A549 (cell line): ENCODE data around the gene ENGASE. TPM values are rescaled to one million over a fixed set of nuclear protein-coding genes. Genes with fewer than 3 reads are reported as not detected.

Experiments
- ATAC-seq, 2 experiments: fragments of 200-7000 bp in 1 of 2; fragments of >200 bp in 1 of 2; cut with Nextera tagmentation in 1 of 2; cut with Tn5 transposase in 1 of 2; 3 replicates each; pipeline versions ENCODE4 v1.8.0 to v1.9.1; 2018 to 2020; ENCODE audit warnings: mild to moderate bottlenecking in 1 of 2, moderate library complexity in 1 of 2
- CTCF ChIA-PET: fragments of 300-600 bp; sonication (Branson Sonifier 250); formaldehyde crosslinking; extraction: SDS; loops from one replicate; lab custom pipeline; 2021; ENCODE audit warnings: antibody characterized with exemption, inconsistent platforms; lab: Yijun Ruan, JAX
- POLR2A ChIA-PET: fragments of 350-600 bp; formaldehyde crosslinking; extraction: SDS; loops from one replicate; lab custom pipeline; 2021; ENCODE audit warnings: antibody characterized with exemption, inconsistent platforms; lab: Yijun Ruan, JAX
- DNase-seq, 2 experiments: peaks; one replicate each; pipeline versions ENCODE4 v3.0.0 to v3.0.0-alpha.2; 2011 to 2016; ENCODE audit warnings: low read depth in 1 of 2, low spot score in 1 of 2
- FAIRE-seq: peaks from 2 replicates; lab custom pipeline; 2011; peaks lifted over from hg19 to GRCh38; lab: Jason Lieb, UNC
- H3K27ac ChIP-seq, 2 experiments: fragments of >200 bp; sonication (Bioruptor Twin); formaldehyde crosslinking; 3 replicates each; pipeline ENCODE4 v1.5.1; 2016 to 2017
- H3K4me1 ChIP-seq: fragments of >200 bp; sonication (Bioruptor Twin); formaldehyde crosslinking; 3 replicates; pipeline ENCODE4 v1.6.1; 2016
- H3K4me2 ChIP-seq: fragments of >200 bp; sonication (Bioruptor Twin); formaldehyde crosslinking; 3 replicates; pipeline ENCODE4 v1.6.1; 2016
- H3K4me3 ChIP-seq: fragments of >200 bp; sonication (Bioruptor Twin); formaldehyde crosslinking; 3 replicates; pipeline ENCODE4 v1.5.1; 2016
- H3K9me3 ChIP-seq: fragments of >200 bp; sonication (Bioruptor Twin); formaldehyde crosslinking; 3 replicates; pipeline ENCODE4 v1.6.1; 2016
- BCL3 ChIP-seq: fragments of >200 bp; sonication (Bioruptor Twin); formaldehyde crosslinking; IDR thresholded peaks from 3 replicates; pipeline ENCODE4 v1.6.1; 2016
- CHD2 ChIP-seq: fragments of 150-350 bp; IDR thresholded peaks from 2 replicates; pipeline ENCODE4 v1.6.1; 2014; ENCODE audit warnings: low read length; ENCODE audit not compliant: partially characterized antibody
- CTCF ChIP-seq: fragments of >200 bp; sonication (Bioruptor Twin); formaldehyde crosslinking; IDR thresholded peaks from 3 replicates; pipeline ENCODE4 v1.5.1; 2016
- ELK1 ChIP-seq: fragments of 150-350 bp; IDR thresholded peaks from 2 replicates; pipeline ENCODE4 v1.6.1; 2014; ENCODE audit warnings: low read depth, mild to moderate bottlenecking, low read length
- ESRRA ChIP-seq: fragments of 150-350 bp; IDR thresholded peaks from 2 replicates; pipeline ENCODE4 v1.6.1; 2014; ENCODE audit warnings: mild to moderate bottlenecking, low read length, borderline replicate concordance
- FOSB ChIP-seq: fragments of 250-450 bp; sonication (Bioruptor Pico); IDR thresholded peaks from 2 replicates; pipeline ENCODE4 v1.5.0; 2020; ENCODE audit warnings: mild to moderate bottlenecking, moderate library complexity
- FOSL2 ChIP-seq, 2 experiments: fragments of 450-650 bp in 1 of 2; fragments of >200 bp in 1 of 2; sonication (Bioruptor Twin) in 1 of 2; formaldehyde crosslinking; IDR thresholded peaks; 2 replicates each; pipeline versions ENCODE4 v1.5.0 to v1.6.1; 2016 to 2020; ENCODE audit warnings: mild to moderate bottlenecking in 1 of 2, moderate library complexity in 1 of 2
- FOXS1 ChIP-seq: fragments of 250-450 bp; sonication (Bioruptor Pico); IDR thresholded peaks from 2 replicates; pipeline ENCODE4 v1.5.0; 2020; ENCODE audit warnings: mild to moderate bottlenecking, moderate library complexity
- GATA3 ChIP-seq: IDR thresholded peaks from 2 replicates; pipeline ENCODE4 v1.6.1; 2012; ENCODE audit warnings: borderline replicate concordance
- HDAC2 ChIP-seq: fragments of 200-600 bp; sonication (generic); IDR thresholded peaks from 2 replicates; pipeline ENCODE4 v1.6.1; 2016
- HOXB13 ChIP-seq: fragments of 250-450 bp; sonication (Bioruptor Pico); IDR thresholded peaks from 2 replicates; pipeline ENCODE4 v1.5.0; 2020; ENCODE audit warnings: low read depth, mild to moderate bottlenecking, moderate library complexity
- JUN ChIP-seq, 2 experiments: fragments of >200 bp; sonication (Bioruptor Twin); formaldehyde crosslinking; IDR thresholded peaks; 2 replicates in 1 of 2; 3 replicates in 1 of 2; pipeline ENCODE4 v1.6.1; 2016 to 2017
- KDM5A ChIP-seq: fragments of 200-600 bp; sonication (generic); IDR thresholded peaks from 2 replicates; pipeline ENCODE4 v1.6.1; 2016; ENCODE audit warnings: antibody characterized with exemption, mild to moderate bottlenecking
- MAZ ChIP-seq: fragments of 150-350 bp; IDR thresholded peaks from 2 replicates; pipeline ENCODE4 v1.6.1; 2014; ENCODE audit warnings: antibody characterized with exemption, low read depth, low read length, borderline replicate concordance
- MYC ChIP-seq: IDR thresholded peaks from 2 replicates; pipeline ENCODE4 v1.6.1; 2012; ENCODE audit warnings: mild to moderate bottlenecking, inconsistent platforms, low read length, improper control_type of control experiment, borderline replicate concordance
- NPAS2 ChIP-seq: fragments of 250-450 bp; sonication (Bioruptor Pico); IDR thresholded peaks from 2 replicates; pipeline ENCODE4 v1.8.0; 2022; ENCODE audit warnings: mild to moderate bottlenecking, moderate library complexity, borderline replicate concordance
- RAD21 ChIP-seq, 2 experiments: fragments of >200 bp in 1 of 2; sonication (Bioruptor Twin) in 1 of 2; formaldehyde crosslinking in 1 of 2; IDR thresholded peaks in 1 of 2; conservative IDR thresholded peaks in 1 of 2; 2 replicates in 1 of 2; 3 replicates in 1 of 2; pipeline ENCODE4 v1.6.1; 2012 to 2018; ENCODE audit warnings: inconsistent platforms in 1 of 2
- RARB ChIP-seq: fragments of 250-450 bp; sonication (Bioruptor Pico); IDR thresholded peaks from 2 replicates; pipeline ENCODE4 v1.8.0; 2021; ENCODE audit warnings: mild to moderate bottlenecking, moderate library complexity
- REST ChIP-seq: fragments of 200-600 bp; sonication (generic); IDR thresholded peaks from 2 replicates; pipeline ENCODE4 v1.6.1; 2016; ENCODE audit warnings: antibody characterized with exemption, mild to moderate bottlenecking, moderate library complexity
- SMC3 ChIP-seq: fragments of >200 bp; sonication (Bioruptor Twin); formaldehyde crosslinking; IDR thresholded peaks from 3 replicates; pipeline ENCODE4 v1.6.1; 2018; ENCODE audit warnings: inconsistent platforms
- SREBF2 ChIP-seq: fragments of 450-650 bp; IDR thresholded peaks from 2 replicates; pipeline ENCODE4 v1.6.1; 2014; ENCODE audit warnings: mild to moderate bottlenecking, moderate library complexity
- ZC3H11A ChIP-seq: fragments of 450-650 bp; IDR thresholded peaks from 2 replicates; pipeline ENCODE4 v1.6.1; 2014; ENCODE audit warnings: antibody characterized with exemption, mild to moderate bottlenecking
- WGBS: methylation state at CpG from one replicate; pipeline ENCODE4 v1.1.6; 2017; ENCODE audit errors: missing lambda C conversion rate; 5-methylcytosine and 5-hydroxymethylcytosine counted together
- polyA plus RNA-seq, 4 experiments: library from polyadenylated mRNA; depleted of rRNA in 3 of 4; stranded (reverse); fragments of >200 nt; fragmentation: RNase III in 1 of 4; extraction: RNeasy Plus Mini Kit Qiagen cat#74134 plus additional on column Dnase treatment in 1 of 4; gene quantifications; 2 replicates in 3 of 4; 3 replicates in 1 of 4; pipeline ENCODE4 v1.2.3, GENCODE V29; 2011 to 2017

ENGASE gene
- polyA plus RNA-seq, 2 of the 4 experiments (the other 2 are of a cell fraction) = 13.4 to 41.7 TPM

GRCh38 chr17:79125503-79125902, 50.9 kb downstream of the ENGASE start:
- Histone ChIP-seq H3K4me3 (no peak overlapping the region), H3K4me2 (no peak overlapping the region), H3K4me1 (no peaks in the 10 kb centered on the region), H3K9me3 (no peaks in the 10 kb centered on the region), H3K27ac (no peak overlapping the region)
- ChIA-PET POLR2A (no interaction called here), CTCF (interaction anchor here (0.6 to 1.6 kb wide), 12 partner anchors 9 to 1494 kb away, joined by 3 to 5 read pairs (median 3); no protein-coding TSS in a partner anchor)
- FAIRE-seq (no peak), ATAC-seq (no peak; a peak in 1 of 6 replicates), DNase-seq (no peak)
- TF ChIP-seq MYC = no peak
- no peak for TF ChIP-seq HDAC2
- no peak for TF ChIP-seq REST
- TF ChIP-seq KDM5A = no peak
- TF ChIP-seq CTCF = no peak
- no peak for TF ChIP-seq FOXS1
- no peak for TF ChIP-seq SREBF2
- no peak for TF ChIP-seq JUN (IDR thresholded peaks at IDR 0.05)
- TF ChIP-seq RARB (CRISPR knock-in tag) = no peak
- TF ChIP-seq MAZ = no peak
- TF ChIP-seq ELK1 = no peak
- no peak for TF ChIP-seq SMC3
- no peak for TF ChIP-seq GATA3
- no peak for TF ChIP-seq HOXB13 (CRISPR knock-in tag)
- TF ChIP-seq ESRRA = no peak
- no peak for TF ChIP-seq BCL3
- no peak for TF ChIP-seq ZC3H11A
- TF ChIP-seq NPAS2 (CRISPR knock-in tag) = no peak
- TF ChIP-seq CHD2 = no peak
- WGBS = 76% methylated on average over 19 of the region's 22 CpGs

GRCh38 chr17:79126139-79126538, 51.5 kb downstream of the ENGASE start:
- no peak overlapping the region for H3K4me3 ChIP-seq
- DNase-seq (no peak), FAIRE-seq (no peak)
- 68% methylated on average over 11 of the region's 12 CpGs for WGBS
- H3K27ac ChIP-seq = no peak overlapping the region
- CTCF ChIA-PET = interaction anchor here (0.6 to 1.4 kb wide), 12 partner anchors 8 to 1495 kb away, joined by 3 to 5 read pairs (median 3); no protein-coding TSS in a partner anchor
- no peaks in the 10 kb centered on the region for H3K4me1 ChIP-seq
- no peak for TF ChIP-seq FOSL2 (IDR thresholded peaks at IDR 0.05)
- TF ChIP-seq FOSL2 (CRISPR knock-in tag; IDR thresholded peaks at IDR 0.05) = no peak
- TF ChIP-seq FOSB (CRISPR knock-in tag) = no peak
- peak in 1 of 2 experiments; percentile 22; a peak in 1 of 5 replicates for TF ChIP-seq RAD21 (conservative IDR thresholded peaks at IDR 0.05 in 1 of 2, IDR thresholded peaks at IDR 0.05 in 1 of 2)
- peak; percentile 28 for TF ChIP-seq CTCF
- TF ChIP-seq, all 56 proteins: peak for 2
- H3K4me2 ChIP-seq = no peak overlapping the region
- H3K9me3 ChIP-seq = no peaks in the 10 kb centered on the region
- POLR2A ChIA-PET = interaction anchor here (0.6 kb wide), 1 partner anchor 65 kb away, joined by 8 read pairs; no protein-coding TSS in a partner anchor
- peak; percentile 20 to 74; a peak in 3 of 6 replicates for ATAC-seq
